GM18520 (cell line): Measurements from ENCODE around the gene PABPC1L2B.
"Not testable (repeated sequence)": the region's sequence is repeated elsewhere in the genome, so short reads cannot be mapped to it uniquely, and the experiment has no call there.

ENCODE experiments used
- ATAC-seq: cut with Tn5 transposase; IDR thresholded peaks from one replicate; pipeline ENCODE4 v1.9.1; 2021; ENCODE audit not compliant: unreplicated experiment

Gene PABPC1L2B

GRCh38 chrX:73002733-73003132 is at the start of gene PABPC1L2B:
PABPC1L2B (plus strand) TSS chrX:73002939; CDS start chrX:73003643, 704 bp downstream.
- ATAC-seq: not testable (repeated sequence)

GRCh38 chrX:72959971-72960370 is 42.8 kb upstream of the PABPC1L2B start:
- not testable (repeated sequence) for ATAC-seq

- ATAC-seq: not testable (repeated sequence)
Measured at GRCh38 chrX:72971859-72972258, 30.9 kb upstream of the PABPC1L2B start.

- ATAC-seq: not testable (repeated sequence)
Measured at GRCh38 chrX:72974885-72975284, 27.9 kb upstream of the PABPC1L2B start.

- not testable (repeated sequence) for ATAC-seq
Measured at GRCh38 chrX:72980894-72981469, 21.8 kb upstream of the PABPC1L2B start.

- not testable (repeated sequence) for ATAC-seq
Measured at GRCh38 chrX:73004032-73004431, 1.3 kb downstream of the PABPC1L2B start.

- ATAC-seq: no peak
Measured at GRCh38 chrX:73021361-73022092, 18.8 kb downstream of the PABPC1L2B start.

- not testable (repeated sequence) for ATAC-seq
Measured at GRCh38 chrX:73022093-73022445, 19.3 kb downstream of the PABPC1L2B start.

GRCh38 chrX:73028876-73029275 is 26.1 kb downstream of the PABPC1L2B start:
- ATAC-seq: no peak
